Breast epithelium (tissue), 4 donors: ENCODE data around the gene SLC45A3. TPM values are rescaled to one million over a fixed set of nuclear protein-coding genes. Genes with fewer than 3 reads are reported as not detected.

Experiments used
- DNase-seq, 2 donors: peaks; one replicate each; pipeline ENCODE4 v3.0.0-alpha.2; 2019; ENCODE audit warnings: low spot score in 2 of 2
- H3K27ac ChIP-seq, 2 donors: fragments of 200-600 bp; sonication (generic) in 1 of 2; one replicate each; pipeline ENCODE4 v1.5.1; 2016 to 2019; ENCODE audit warnings: mild to moderate bottlenecking in 1 of 2
- H3K27me3 ChIP-seq, 2 donors: fragments of 200-600 bp; sonication (generic) in 1 of 2; one replicate each; pipeline versions ENCODE4 v1.5.1 to v1.6.0; 2017 to 2019; ENCODE audit warnings: control low read depth in 1 of 2, mild to moderate bottlenecking in 1 of 2
- H3K36me3 ChIP-seq: fragments of 200-600 bp; one replicate; pipeline ENCODE4 v1.5.1; 2019
- H3K4me1 ChIP-seq, 2 donors: fragments of 200-600 bp; sonication (generic); one replicate each; pipeline ENCODE4 v1.5.1; 2016 to 2019; ENCODE audit warnings: control low read depth in 1 of 2
- H3K4me3 ChIP-seq, 3 donors: fragments of 200-600 bp; sonication (generic); 1 replicate in 2 of 3; 2 replicates in 1 of 3; pipeline ENCODE4 v1.5.1; 2016 to 2019; ENCODE audit warnings: mild to moderate bottlenecking in 3 of 3, moderate library complexity in 2 of 3
- H3K9me3 ChIP-seq, 2 donors: fragments of 200-600 bp; sonication (generic) in 1 of 2; one replicate each; pipeline ENCODE4 v1.5.1; 2016 to 2019; ENCODE audit warnings: control low read depth in 1 of 2
- POLR2A ChIP-seq: fragments of 450-650 bp; IDR thresholded peaks from one replicate; pipeline ENCODE4 v1.6.1; 2016; ENCODE audit warnings: antibody characterized with exemption, mild to moderate bottlenecking, moderate library complexity
- POLR2AphosphoS5 ChIP-seq, 3 donors: sonication (generic); formaldehyde crosslinking; IDR thresholded peaks; one replicate each; pipeline ENCODE4 v1.6.1; 2017; ENCODE audit warnings: antibody characterized with exemption in 3 of 3
- intact Hi-C: fragments of 100-400 bp; cut with DNase I; formaldehyde crosslinking; loops from one replicate; pipeline ENCODE4 v1.15.1; 2023; ENCODE audit warnings: low total_unique reads
- total RNA-seq, 3 donors: library from RNA; depleted of rRNA; stranded (reverse); fragments of >200 nt; gene quantifications; one replicate each; pipeline ENCODE4 v1.1.0, GENCODE V29; 2016
- TF ChIP-seq, protein P1 (sequence below), 3 donors: fragments of 450-650 bp; IDR thresholded peaks; one replicate each; pipeline ENCODE4 v1.5.1; 2016 to 2017; ENCODE audit warnings: antibody characterized with exemption in 3 of 3, mild to moderate bottlenecking in 3 of 3, moderate library complexity in 3 of 3

The SLC45A3 gene
- total RNA-seq, 3 donors from 2014 or later = 1.3 to 2.9 (median 1.6) TPM

DNA sequence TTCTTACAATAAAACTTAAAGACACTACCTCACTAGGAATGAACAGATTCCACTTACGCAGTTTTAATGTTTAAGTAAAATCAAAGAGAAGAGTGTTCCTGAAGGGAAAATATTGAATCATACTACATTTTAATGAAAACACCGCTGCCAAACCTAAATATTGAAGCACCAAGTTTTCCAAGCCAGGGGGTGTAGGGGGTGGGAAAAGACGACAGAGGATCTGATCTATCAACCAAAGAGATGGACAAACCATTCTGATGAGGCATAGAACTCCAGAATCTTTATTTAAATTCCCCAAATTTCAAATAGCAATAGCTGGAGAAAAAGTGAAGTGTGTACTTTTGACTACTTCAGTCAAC is 49.7 kb downstream of the SLC45A3 start:
- Histone ChIP-seq H3K27ac (peak overlapping the region; percentile 96 to 100), H3K36me3 (no peaks in the 10 kb centered on the region), H3K4me1 (peaks cover 0 to 7% of the 10 kb centered on the region in 2 donors), H3K27me3 (no peaks in the 10 kb centered on the region), H3K4me3 (peak overlapping the region; percentile 58 to 96 (median 75)), H3K9me3 (no peaks in the 10 kb centered on the region)
- intact Hi-C loops = no loop called here
- DNase-seq = no peak
- no peak for TF ChIP-seq POLR2A
- TF ChIP-seq POLR2AphosphoS5 (IDR thresholded peaks at IDR 0.05) = no peak
- TF ChIP-seq, protein P1, sequence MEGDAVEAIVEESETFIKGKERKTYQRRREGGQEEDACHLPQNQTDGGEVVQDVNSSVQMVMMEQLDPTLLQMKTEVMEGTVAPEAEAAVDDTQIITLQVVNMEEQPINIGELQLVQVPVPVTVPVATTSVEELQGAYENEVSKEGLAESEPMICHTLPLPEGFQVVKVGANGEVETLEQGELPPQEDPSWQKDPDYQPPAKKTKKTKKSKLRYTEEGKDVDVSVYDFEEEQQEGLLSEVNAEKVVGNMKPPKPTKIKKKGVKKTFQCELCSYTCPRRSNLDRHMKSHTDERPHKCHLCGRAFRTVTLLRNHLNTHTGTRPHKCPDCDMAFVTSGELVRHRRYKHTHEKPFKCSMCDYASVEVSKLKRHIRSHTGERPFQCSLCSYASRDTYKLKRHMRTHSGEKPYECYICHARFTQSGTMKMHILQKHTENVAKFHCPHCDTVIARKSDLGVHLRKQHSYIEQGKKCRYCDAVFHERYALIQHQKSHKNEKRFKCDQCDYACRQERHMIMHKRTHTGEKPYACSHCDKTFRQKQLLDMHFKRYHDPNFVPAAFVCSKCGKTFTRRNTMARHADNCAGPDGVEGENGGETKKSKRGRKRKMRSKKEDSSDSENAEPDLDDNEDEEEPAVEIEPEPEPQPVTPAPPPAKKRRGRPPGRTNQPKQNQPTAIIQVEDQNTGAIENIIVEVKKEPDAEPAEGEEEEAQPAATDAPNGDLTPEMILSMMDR (IDR thresholded peaks at IDR 0.05) = no peak

- Histone ChIP-seq H3K4me1 (peaks cover 0 to 7% of the 10 kb centered on the region in 2 donors), H3K36me3 (no peaks in the 10 kb centered on the region), H3K27ac (peak overlapping the region; percentile 96 to 100), H3K27me3 (no peaks in the 10 kb centered on the region), H3K4me3 (peak overlapping the region; percentile 58 to 96 (median 75)), H3K9me3 (no peaks in the 10 kb centered on the region)
- intact Hi-C loops = no loop called here
- TF ChIP-seq, protein P1 (IDR thresholded peaks at IDR 0.05) = no peak
- no peak for TF ChIP-seq POLR2AphosphoS5 (IDR thresholded peaks at IDR 0.05)
- TF ChIP-seq POLR2A = no peak
- no peak for DNase-seq
Measured at GRCh38 chr1:205630241-205630640, 50.1 kb downstream of the SLC45A3 start.

DNA sequence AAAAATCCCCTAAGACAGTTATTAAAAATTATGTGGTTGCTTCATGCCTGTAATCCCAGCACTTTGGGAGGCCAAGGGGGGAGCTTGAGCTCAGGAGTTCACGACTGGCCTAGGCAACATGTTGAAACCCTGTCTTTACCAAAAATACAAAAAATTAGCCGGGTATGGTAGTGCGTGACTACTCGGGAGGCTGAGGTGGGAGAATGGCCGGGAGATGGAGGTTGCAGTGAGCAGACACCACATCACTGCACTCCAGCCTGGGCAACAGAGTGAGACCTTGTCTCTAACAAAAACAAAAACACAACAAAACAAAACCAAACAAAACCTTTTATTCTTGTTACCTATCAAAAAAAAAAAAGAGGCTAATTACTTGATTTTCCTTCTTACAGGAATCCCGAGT is 50.6 kb downstream of the SLC45A3 start:
- DNase-seq = no peak
- TF ChIP-seq, protein P1 (IDR thresholded peaks at IDR 0.05) = no peak
- no peak for TF ChIP-seq POLR2AphosphoS5 (IDR thresholded peaks at IDR 0.05)
- TF ChIP-seq POLR2A = no peak
- Histone ChIP-seq H3K4me3 (no peak overlapping the region), H3K9me3 (no peaks in the 10 kb centered on the region), H3K4me1 (peaks cover 0 to 7% of the 10 kb centered on the region in 2 donors), H3K27ac (peak overlapping the region in 1 of 2 donors; percentile 96), H3K36me3 (no peaks in the 10 kb centered on the region), H3K27me3 (no peaks in the 10 kb centered on the region)
- intact Hi-C loops = no loop called here

- H3K9me3 ChIP-seq = no peaks in the 10 kb centered on the region
- H3K4me3 ChIP-seq = no peak overlapping the region
- no peak overlapping the region for H3K27ac ChIP-seq
- TF ChIP-seq, protein P1 (IDR thresholded peaks at IDR 0.05) = no peak
- no peak for TF ChIP-seq POLR2A
- no peak for TF ChIP-seq POLR2AphosphoS5 (IDR thresholded peaks at IDR 0.05)
- H3K36me3 ChIP-seq = no peaks in the 10 kb centered on the region
- DNase-seq = no peak
- no peaks in the 10 kb centered on the region for H3K27me3 ChIP-seq
- intact Hi-C loops = no loop called here
- peaks cover 0 to 7% of the 10 kb centered on the region in 2 donors for H3K4me1 ChIP-seq
Measured at GRCh38 chr1:205627956-205628355, 52.4 kb downstream of the SLC45A3 start.

GRCh38 chr1:205626216-205626615 is 54.1 kb downstream of the SLC45A3 start:
- TF ChIP-seq POLR2AphosphoS5 (IDR thresholded peaks at IDR 0.05) = no peak
- TF ChIP-seq POLR2A = no peak
- TF ChIP-seq, protein P1 (IDR thresholded peaks at IDR 0.05) = no peak
- DNase-seq = no peak
- Histone ChIP-seq H3K9me3 (no peaks in the 10 kb centered on the region), H3K36me3 (peaks cover 4% of the 10 kb centered on the region), H3K4me3 (no peak overlapping the region), H3K4me1 (peaks cover 0 to 7% of the 10 kb centered on the region in 2 donors), H3K27ac (no peak overlapping the region), H3K27me3 (no peaks in the 10 kb centered on the region)
- intact Hi-C loops = no loop called here
